ENCODE results near the gene GRK1. TPM values are rescaled to one million over a fixed set of nuclear protein-coding genes. Genes with fewer than 3 reads are reported as not detected.
A peak's percentile ranks its signal among the peaks of the same experiment; 100 is the strongest.

Gene GRK1
- total RNA-seq, 1 donor from 2014 or later = 1.5 TPM

- peaks cover 3% of the 10 kb centered on the region for H3K9me3 Mint-ChIP-seq
- peaks cover 4% of the 10 kb centered on the region for H3K27me3 Mint-ChIP-seq (ENCODE audit: low read depth)
- H3K36me3 Mint-ChIP-seq (ENCODE audit: low read depth) = peaks cover 35% of the 10 kb centered on the region
- H3K4me3 Mint-ChIP-seq = no peak overlapping the region
- no peak for TF ChIP-seq CTCF (conservative IDR thresholded peaks at IDR 0.05)
- H3K27ac Mint-ChIP-seq (ENCODE audit: unreplicated experiment) = no peak overlapping the region
- DNase-seq (ENCODE audit: low read depth, low spot score) = no peak
- peaks cover 13% of the 10 kb centered on the region for H3K4me1 Mint-ChIP-seq
These were observed 36.2 kb upstream of the GRK1 start for GRCh38 chr13:113630804-113631203.

- Mint-ChIP-seq H3K27ac (ENCODE audit: unreplicated experiment) (no peak overlapping the region), H3K4me3 (no peak overlapping the region), H3K4me1 (peaks cover 7% of the 10 kb centered on the region), H3K27me3 (ENCODE audit: low read depth) (no peaks in the 10 kb centered on the region), H3K9me3 (no peaks in the 10 kb centered on the region), H3K36me3 (ENCODE audit: low read depth) (peaks cover 28% of the 10 kb centered on the region)
- no peak for DNase-seq (ENCODE audit: low read depth, low spot score)
- no peak for TF ChIP-seq CTCF (conservative IDR thresholded peaks at IDR 0.05)
These were observed 35.5 kb upstream of the GRK1 start for GRCh38 chr13:113631341-113632095.

- Mint-ChIP-seq H3K4me1 (no peaks in the 10 kb centered on the region), H3K9me3 (no peaks in the 10 kb centered on the region), H3K27ac (ENCODE audit: unreplicated experiment) (peak overlapping the region; percentile 19), H3K27me3 (ENCODE audit: low read depth) (no peaks in the 10 kb centered on the region), H3K36me3 (ENCODE audit: low read depth) (peaks cover 27% of the 10 kb centered on the region), H3K4me3 (no peak overlapping the region)
- no peak for TF ChIP-seq CTCF (conservative IDR thresholded peaks at IDR 0.05)
- no peak for DNase-seq (ENCODE audit: low read depth, low spot score)
These were observed 34.1 kb upstream of the GRK1 start for GRCh38 chr13:113632706-113633484.

- DNase-seq (ENCODE audit: low read depth, low spot score) = no peak
- Mint-ChIP-seq H3K27me3 (ENCODE audit: low read depth) (no peaks in the 10 kb centered on the region), H3K4me3 (no peak overlapping the region), H3K36me3 (ENCODE audit: low read depth) (peaks cover 30% of the 10 kb centered on the region), H3K4me1 (no peaks in the 10 kb centered on the region), H3K27ac (ENCODE audit: unreplicated experiment) (no peak overlapping the region), H3K9me3 (no peaks in the 10 kb centered on the region)
- no peak for TF ChIP-seq CTCF (conservative IDR thresholded peaks at IDR 0.05)
These were observed 33.5 kb upstream of the GRK1 start for GRCh38 chr13:113633485-113633873.

- H3K4me1 Mint-ChIP-seq = no peaks in the 10 kb centered on the region
- no peak for TF ChIP-seq CTCF (conservative IDR thresholded peaks at IDR 0.05)
- no peak overlapping the region for H3K27ac Mint-ChIP-seq (ENCODE audit: unreplicated experiment)
- no peak for DNase-seq (ENCODE audit: low read depth, low spot score)
- no peak overlapping the region for H3K4me3 Mint-ChIP-seq
- peaks cover 33% of the 10 kb centered on the region for H3K36me3 Mint-ChIP-seq (ENCODE audit: low read depth)
- no peaks in the 10 kb centered on the region for H3K27me3 Mint-ChIP-seq (ENCODE audit: low read depth)
- no peaks in the 10 kb centered on the region for H3K9me3 Mint-ChIP-seq
These were observed 32.6 kb upstream of the GRK1 start for GRCh38 chr13:113634279-113635047.

Data from neural crest cell (in vitro differentiated cells).